ENCODE measurements around the gene MGRN1. TPM values are rescaled to one million over a fixed set of nuclear protein-coding genes. Genes with fewer than 3 reads are reported as not detected.

Gene MGRN1
- total RNA-seq, 8 experiments from 2014 or later: 16.3 to 69.6 (median 34.5) TPM

- in situ Hi-C loops (cut with MboI; ENCODE audit: low pct_unique_long_range_greater_than_20kb in 2 of 9, low sequenced_read_pairs in 9 of 9, unreplicated experiment in 9 of 9): no loop called here
- H3K4me3 ChIP-seq: no peak overlapping the region
- peak overlapping the region in 1 of 2 donors; percentile 65 for H3K27ac ChIP-seq
- ATAC-seq (replicated peaks in 6 of 8): peak in 1 of 8 experiments; percentile 62
- H3K4me1 ChIP-seq (replicated peaks in 1 of 2): peaks cover 9 to 37% of the 10 kb centered on the region in 2 donors
- 74 to 100% (median 88%) methylated on average over 2 to 10 of the region's 26 CpGs; no CpG with 5 or more reads in 6 of the 10 experiments for WGBS, 10 experiments
Measured at GRCh38 chr16:4664538-4665418, 40.2 kb downstream of the MGRN1 start.

DNA sequence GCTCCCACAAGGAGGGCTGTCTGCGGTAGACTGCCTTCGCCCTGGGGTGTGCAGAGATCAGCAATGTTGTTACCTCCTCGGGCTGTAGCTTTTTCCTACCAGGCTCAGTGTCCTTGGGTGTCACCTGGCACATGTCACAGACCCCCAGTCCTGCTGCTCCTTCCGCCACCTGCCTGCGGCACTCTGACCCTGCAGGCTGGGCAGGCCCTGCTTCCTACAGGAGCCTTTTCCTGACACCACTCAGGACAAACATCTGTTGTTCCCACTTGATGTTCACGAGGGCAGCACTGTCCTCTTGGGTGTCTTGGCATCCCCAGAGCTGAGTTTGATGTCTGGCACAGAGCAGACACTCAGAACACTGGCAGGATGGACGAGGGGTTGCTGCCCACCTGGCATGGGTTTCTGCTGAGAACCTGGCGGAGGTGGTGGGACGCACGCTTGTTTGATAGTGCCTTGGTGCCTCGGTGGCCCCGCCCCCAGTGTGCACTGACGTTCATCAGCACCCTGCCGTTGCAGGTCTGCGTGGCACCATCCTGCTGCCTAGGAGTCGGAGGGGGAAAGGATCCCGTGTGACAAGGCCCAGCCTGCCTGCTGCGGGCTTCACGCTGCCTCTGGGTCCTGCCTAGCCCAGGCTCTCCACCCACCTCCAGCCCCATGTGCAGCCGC is 42.0 kb downstream of the MGRN1 start:
- Histone ChIP-seq H3K4me1 (replicated peaks in 1 of 2) (peaks cover 0 to 25% of the 10 kb centered on the region in 2 donors), H3K27ac (no peak overlapping the region), H3K4me3 (no peak overlapping the region)
- WGBS, 10 experiments: 90 to 100% (median 93%) methylated on average over 4 to 11 of the region's 20 CpGs; no CpG with 5 or more reads in 5 of the 10 experiments
- ATAC-seq (replicated peaks in 6 of 8): no peak
- in situ Hi-C loops (cut with MboI; ENCODE audit: low pct_unique_long_range_greater_than_20kb in 2 of 9, low sequenced_read_pairs in 9 of 9, unreplicated experiment in 9 of 9): no loop called here

DNA sequence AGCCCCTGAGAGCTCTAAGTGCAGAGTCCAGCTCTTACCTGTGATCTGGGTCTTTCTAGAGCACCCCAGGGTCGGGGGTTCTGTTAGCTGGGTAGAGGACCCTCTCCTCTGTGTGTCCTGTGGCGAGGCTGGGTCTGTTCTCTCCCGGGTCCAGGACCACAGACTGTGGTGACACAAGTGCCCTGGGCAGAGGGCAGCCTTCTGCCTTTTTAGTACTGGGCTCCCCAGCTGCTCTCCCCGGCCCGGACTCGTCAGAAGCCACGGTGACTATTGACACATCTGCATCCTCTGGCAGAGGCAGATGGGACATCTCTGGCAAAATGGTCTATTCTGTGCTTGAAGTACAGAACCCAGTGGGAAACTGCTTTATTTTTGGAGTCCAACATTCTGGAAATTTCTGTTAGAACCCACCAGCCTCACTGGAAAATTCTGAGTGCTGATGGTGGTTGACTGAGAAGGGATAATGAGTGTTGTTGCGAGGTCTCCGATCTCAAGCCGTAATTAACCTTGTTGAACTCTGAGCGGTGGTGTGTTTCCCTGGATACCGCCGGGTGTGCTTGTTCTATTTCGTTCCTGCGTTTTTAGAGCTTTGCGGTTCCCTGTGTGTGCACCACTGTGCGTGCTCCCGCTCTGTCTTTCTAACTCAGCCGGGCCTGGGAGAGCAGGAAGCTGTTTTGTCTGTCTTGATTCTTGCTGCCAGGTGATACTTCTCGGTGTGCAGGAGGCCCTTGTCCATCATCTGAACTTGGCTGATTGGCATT is 42.8 kb downstream of the MGRN1 start:
- no peak for ATAC-seq (replicated peaks in 6 of 8)

GRCh38 chr16:4668313-4668960 is 43.8 kb downstream of the MGRN1 start:
- 80 to 100% (median 96%) methylated on average over 2 to 7 of the region's 10 CpGs for WGBS, 10 experiments
- in situ Hi-C loops (cut with MboI; ENCODE audit: low pct_unique_long_range_greater_than_20kb in 2 of 9, low sequenced_read_pairs in 9 of 9, unreplicated experiment in 9 of 9): no loop called here
- peaks cover 0 to 19% of the 10 kb centered on the region in 2 donors for H3K4me1 ChIP-seq (replicated peaks in 1 of 2)
- ATAC-seq (replicated peaks in 6 of 8): no peak
- no peak overlapping the region for H3K4me3 ChIP-seq
- no peak overlapping the region for H3K27ac ChIP-seq

More for the DNA sequence above, 42.8 kb downstream of the MGRN1 start:
- H3K27ac ChIP-seq: peak overlapping the region in 1 of 2 donors; percentile 24
- no peak overlapping the region for H3K4me3 ChIP-seq
- peaks cover 0 to 25% of the 10 kb centered on the region in 2 donors for H3K4me1 ChIP-seq (replicated peaks in 1 of 2)
- in situ Hi-C loops (cut with MboI; ENCODE audit: low pct_unique_long_range_greater_than_20kb in 2 of 9, low sequenced_read_pairs in 9 of 9, unreplicated experiment in 9 of 9): no loop called here
- WGBS, 10 experiments: 61 to 100% (median 80%) methylated on average over 1 to 18 of the region's 20 CpGs; no CpG with 5 or more reads in 3 of the 10 experiments

DNA sequence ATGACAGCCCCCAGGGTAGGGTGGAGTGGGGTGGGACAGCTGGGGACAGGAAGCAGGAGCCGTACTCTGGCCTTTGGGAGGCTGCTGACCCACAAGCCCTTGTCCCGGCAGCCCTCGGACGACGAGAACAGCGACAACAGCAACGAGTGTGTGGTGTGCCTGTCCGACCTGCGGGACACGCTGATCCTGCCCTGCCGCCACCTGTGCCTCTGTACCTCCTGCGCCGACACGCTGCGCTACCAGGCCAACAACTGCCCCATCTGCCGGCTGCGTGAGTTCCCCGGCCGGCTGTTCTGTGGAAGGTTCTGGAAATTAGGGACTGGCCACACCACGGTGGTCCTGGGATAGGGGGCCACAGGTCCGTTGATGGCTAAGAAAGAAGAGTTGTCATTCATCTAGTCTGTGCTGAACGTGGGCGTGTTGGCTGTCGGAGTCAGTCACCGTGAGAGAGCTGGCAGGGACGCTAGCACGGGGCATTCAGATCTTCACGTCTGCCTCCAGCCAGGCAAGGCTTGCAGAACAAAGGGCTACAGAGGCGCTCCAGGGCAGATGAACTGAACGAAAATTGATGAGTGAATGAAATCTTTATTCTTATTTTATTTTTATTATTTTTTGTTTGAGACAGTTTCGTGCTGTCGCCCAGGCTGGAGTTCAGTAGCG is 48.9 kb downstream of the MGRN1 start:
- H3K4me3 ChIP-seq: no peak overlapping the region
- 87 to 100% (median 93%) methylated on average over 3 to 23 of the region's 33 CpGs; no CpG with 5 or more reads in 2 of the 10 experiments for WGBS, 10 experiments
- no peak overlapping the region for H3K27ac ChIP-seq
- in situ Hi-C loops (cut with MboI; ENCODE audit: low pct_unique_long_range_greater_than_20kb in 2 of 9, low sequenced_read_pairs in 9 of 9, unreplicated experiment in 9 of 9): no loop called here
- ATAC-seq (replicated peaks in 6 of 8): peak in 1 of 8 experiments; percentile 9
- no peaks in the 10 kb centered on the region for H3K4me1 ChIP-seq (replicated peaks in 1 of 2)

GRCh38 chr16:4674926-4675530 is 50.4 kb downstream of the MGRN1 start:
- WGBS, 10 experiments: 76 to 100% (median 100%) methylated on average over 1 to 5 of the region's 9 CpGs; no CpG with 5 or more reads in 3 of the 10 experiments
- Histone ChIP-seq H3K4me1 (replicated peaks in 1 of 2) (no peaks in the 10 kb centered on the region), H3K4me3 (no peak overlapping the region), H3K27ac (no peak overlapping the region)
- no peak for ATAC-seq (replicated peaks in 6 of 8)
- in situ Hi-C loops (cut with MboI; ENCODE audit: low pct_unique_long_range_greater_than_20kb in 2 of 9, low sequenced_read_pairs in 9 of 9, unreplicated experiment in 9 of 9): no loop called here

DNA sequence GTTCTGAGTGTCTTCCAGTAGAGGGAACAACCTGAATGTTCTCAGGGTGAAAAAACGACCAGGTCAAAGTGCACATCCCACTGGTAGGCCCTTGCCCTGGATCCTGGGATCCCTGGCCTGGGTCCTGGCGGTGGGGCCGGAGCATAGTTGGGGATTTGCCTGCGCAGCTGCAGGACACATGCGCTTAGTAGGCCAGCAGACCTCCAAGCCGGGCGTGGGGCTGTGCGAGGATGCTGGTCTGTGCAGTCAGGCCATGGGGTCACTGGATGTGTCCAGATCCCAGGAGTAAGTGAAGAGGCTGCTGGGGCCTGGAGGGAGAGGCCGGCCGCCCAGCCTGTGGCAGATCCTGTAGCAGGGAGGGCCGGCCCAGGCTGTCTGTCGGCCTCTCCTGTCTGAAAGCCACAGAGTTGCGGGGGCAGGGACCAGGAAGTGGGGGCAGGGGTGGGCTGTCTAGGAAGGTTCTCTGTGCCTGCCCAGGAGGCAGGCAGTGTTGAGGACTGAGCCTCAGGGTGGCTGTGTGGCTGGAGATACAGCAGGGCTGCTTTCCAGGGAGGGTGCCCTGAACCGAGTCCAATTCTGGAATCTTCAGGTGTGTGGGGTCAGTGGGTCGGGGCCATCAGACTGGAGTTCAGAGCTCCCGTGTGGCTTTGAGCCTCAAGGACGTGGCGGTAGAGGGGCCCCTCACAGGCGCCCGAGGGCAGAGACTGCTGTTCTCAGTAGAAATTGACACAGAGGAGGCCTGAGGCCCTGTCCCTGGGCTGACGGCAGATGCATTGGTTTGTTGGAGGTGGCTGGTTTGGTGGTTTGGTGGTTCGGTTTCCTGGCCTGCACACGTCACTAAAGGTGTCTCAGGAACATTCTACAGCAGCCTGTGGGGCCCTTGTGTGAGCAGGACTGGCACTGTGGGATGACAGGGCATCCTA is 51.5 kb downstream of the MGRN1 start:
- WGBS, 10 experiments: 59 to 93% (median 80%) methylated on average over 1 to 8 of the region's 23 CpGs; no CpG with 5 or more reads in 4 of the 10 experiments
- ATAC-seq (replicated peaks in 6 of 8): peak in 3 of 8 experiments; percentile 7 to 11 (median 9)
- no peaks in the 10 kb centered on the region for H3K4me1 ChIP-seq (replicated peaks in 1 of 2)
- no peak overlapping the region for H3K27ac ChIP-seq
- in situ Hi-C loops (cut with MboI; ENCODE audit: low pct_unique_long_range_greater_than_20kb in 2 of 9, low sequenced_read_pairs in 9 of 9, unreplicated experiment in 9 of 9): no loop called here
- no peak overlapping the region for H3K4me3 ChIP-seq

DNA sequence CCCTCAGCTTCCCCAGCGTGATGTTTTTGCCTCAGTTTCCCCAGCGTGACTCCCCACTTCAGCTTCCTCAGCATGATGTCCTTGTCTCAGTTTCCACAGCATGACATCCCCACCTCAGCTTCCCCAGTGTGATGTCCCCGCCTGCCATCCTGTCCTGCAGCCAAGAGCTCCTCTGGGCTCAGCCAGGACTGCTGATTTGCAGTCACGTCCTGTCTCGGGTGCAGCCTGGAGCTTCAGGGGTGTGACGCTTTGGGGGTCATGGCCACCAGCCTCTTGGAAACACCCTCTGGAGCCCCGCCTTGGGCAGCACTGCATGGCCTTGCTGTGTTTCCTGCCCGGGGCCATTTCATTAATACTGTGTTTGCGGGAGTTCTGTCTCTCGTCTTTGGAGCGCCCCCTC is 52.2 kb downstream of the MGRN1 start:
- peak in 2 of 8 experiments; percentile 67 to 89 for ATAC-seq (replicated peaks in 6 of 8)
- no peak overlapping the region for H3K27ac ChIP-seq
- no peak overlapping the region for H3K4me3 ChIP-seq
- in situ Hi-C loops (cut with MboI; ENCODE audit: low pct_unique_long_range_greater_than_20kb in 2 of 9, low sequenced_read_pairs in 9 of 9, unreplicated experiment in 9 of 9): no loop called here
- WGBS, 10 experiments: 74 to 96% (median 93%) methylated on average over 2 to 8 of the region's 11 CpGs; no CpG with 5 or more reads in 5 of the 10 experiments
- peaks cover 0 to under 1% of the 10 kb centered on the region in 2 donors for H3K4me1 ChIP-seq (replicated peaks in 1 of 2)

DNA sequence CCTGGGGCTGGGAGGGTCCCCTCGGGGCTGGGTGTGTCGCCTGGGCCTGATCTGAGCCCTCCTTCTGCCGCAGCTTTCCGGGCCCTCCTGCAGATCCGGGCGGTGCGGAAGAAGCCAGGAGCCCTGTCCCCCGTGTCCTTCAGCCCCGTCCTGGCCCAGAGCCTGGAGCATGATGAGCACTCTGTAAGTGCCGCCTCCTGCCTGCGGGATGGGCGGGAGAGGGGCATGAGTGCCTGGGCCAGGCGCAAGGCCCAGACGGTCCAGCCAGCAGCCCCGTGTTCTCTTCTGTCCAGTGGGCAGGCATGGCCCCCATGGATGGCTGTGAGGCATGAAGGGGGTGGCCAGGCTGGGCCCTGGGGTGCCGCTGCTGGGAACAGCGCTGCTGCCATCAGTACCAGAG is 52.8 kb downstream of the MGRN1 start:
- H3K4me3 ChIP-seq: no peak overlapping the region
- H3K4me1 ChIP-seq (replicated peaks in 1 of 2): peaks cover 0 to 3% of the 10 kb centered on the region in 2 donors
- peak in 1 of 8 experiments; percentile 5 for ATAC-seq (replicated peaks in 6 of 8)
- in situ Hi-C loops (cut with MboI; ENCODE audit: low pct_unique_long_range_greater_than_20kb in 2 of 9, low sequenced_read_pairs in 9 of 9, unreplicated experiment in 9 of 9): no loop called here
- no peak overlapping the region for H3K27ac ChIP-seq
- WGBS, 10 experiments: 80 to 94% (median 90%) methylated on average over 2 to 6 of the region's 17 CpGs; no CpG with 5 or more reads in 7 of the 10 experiments

- H3K27ac ChIP-seq: no peak overlapping the region
- 87 to 100% (median 89%) methylated on average over 1 to 6 of the region's 9 CpGs; no CpG with 5 or more reads in 4 of the 10 experiments for WGBS, 10 experiments
- no peak for ATAC-seq (replicated peaks in 6 of 8)
- in situ Hi-C loops (cut with MboI; ENCODE audit: low pct_unique_long_range_greater_than_20kb in 2 of 9, low sequenced_read_pairs in 9 of 9, unreplicated experiment in 9 of 9): no loop called here
- peaks cover 0 to 3% of the 10 kb centered on the region in 2 donors for H3K4me1 ChIP-seq (replicated peaks in 1 of 2)
- no peak overlapping the region for H3K4me3 ChIP-seq
Measured at GRCh38 chr16:4677994-4678393, 53.4 kb downstream of the MGRN1 start.

DNA sequence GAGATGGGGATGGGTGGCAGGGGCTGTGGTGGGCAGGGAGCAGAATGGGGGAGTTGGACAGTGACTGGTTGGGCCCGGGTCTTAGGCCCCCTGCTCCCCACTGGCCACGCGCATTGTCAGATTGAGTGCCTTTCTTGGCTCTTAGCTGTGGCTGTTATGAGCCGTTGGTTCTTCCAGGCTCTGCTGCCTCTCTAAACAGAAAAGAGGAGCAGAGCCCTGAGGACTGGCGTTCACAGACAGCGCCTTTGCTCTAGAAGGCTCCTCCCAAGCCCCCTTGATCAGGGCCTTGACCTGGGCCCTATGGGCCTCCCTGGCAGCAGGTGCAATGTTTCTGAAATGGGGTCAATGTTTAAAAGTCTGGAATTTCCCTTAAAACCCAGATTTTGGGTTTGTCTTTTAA is 54.0 kb downstream of the MGRN1 start:
- no peak for ATAC-seq (replicated peaks in 6 of 8)
- Histone ChIP-seq H3K4me1 (replicated peaks in 1 of 2) (peaks cover 0 to 3% of the 10 kb centered on the region in 2 donors), H3K4me3 (no peak overlapping the region), H3K27ac (no peak overlapping the region)
- WGBS, 10 experiments: 50% methylated on average over 1 of the region's 6 CpGs; no CpG with 5 or more reads in 9 of the 10 experiments
- in situ Hi-C loops (cut with MboI; ENCODE audit: low pct_unique_long_range_greater_than_20kb in 2 of 9, low sequenced_read_pairs in 9 of 9, unreplicated experiment in 9 of 9): no loop called here

Data from motor neuron (in vitro differentiated cells).